H1 (cell line): ENCODE data around the gene ZFP91. TPM values are rescaled to one million over a fixed set of nuclear protein-coding genes. Genes with fewer than 3 reads are reported as not detected.

Source experiments
- SUZ12 ChIP-seq: fragments of 200-600 bp; sonication (generic); IDR thresholded peaks from 2 replicates; pipeline ENCODE4 v1.6.1; 2012; ENCODE audit warnings: mild to moderate bottlenecking, inconsistent platforms, low read length, moderate library complexity, mixed read lengths
- TAF1 ChIP-seq: IDR thresholded peaks from 2 replicates; pipeline ENCODE4 v1.6.1; 2011; ENCODE audit warnings: mild to moderate bottlenecking, low read depth, low read length
- polyA plus RNA-seq, 7 experiments: library from polyadenylated mRNA; depleted of rRNA in 3 of 7; stranded (reverse) in 5 of 7; unstranded in 2 of 7; fragments of >200 nt in 5 of 7; fragments of 200-250 nt in 2 of 7; gene quantifications; 1 replicate in 5 of 7; 2 replicates in 1 of 7; 4 replicates in 1 of 7; pipeline versions ENCODE4 v1.2.1 to v1.2.3, GENCODE V29; 2011 to 2013; ENCODE audit warnings: missing spikeins in 2 of 7, mixed read lengths in 2 of 7
- total RNA-seq: library from RNA; stranded (reverse); fragmentation: NEBNext Ultra II Directional; extraction: Animal tissue kit (Norgen Biotek cat#: 25700); gene quantifications from 2 replicates; pipeline ENCODE4 v1.2.1, GENCODE V29; 2021

The ZFP91 gene
- total and polyA plus RNA-seq, 2 of the 8 experiments (the other 6 are each of a cell fraction or from before 2014, with no cell fraction given), result 10.7 to 29.0 TPM

GRCh38 chr11:58573451-58574104, 5.3 kb upstream of the ZFP91 start (continued):
- TF ChIP-seq SUZ12, result no peak
- no peak for TF ChIP-seq TAF1
